Activated CD4-positive, alpha-beta T cell treated with anti-CD3 and anti-CD28 coated beads for 4 hours (primary cell): ENCODE data around the gene CCDC34.

Source experiments
- DNase-seq, 2 donors: peaks; one replicate each; pipeline ENCODE4 v3.0.0-alpha.2; 2020

The CCDC34 gene

GRCh38 chr11:27315836-27316235 lies 47.2 kb downstream of the CCDC34 start:
- no peak for DNase-seq

- DNase-seq: no peak
These were observed 49.7 kb downstream of the CCDC34 start for GRCh38 chr11:27313157-27313821.

GRCh38 chr11:27312110-27312509 lies 50.9 kb downstream of the CCDC34 start:
- no peak for DNase-seq

- DNase-seq: no peak
These were observed 52.3 kb downstream of the CCDC34 start for GRCh38 chr11:27310707-27311106.

- DNase-seq: no peak
These were observed 52.8 kb downstream of the CCDC34 start for GRCh38 chr11:27310182-27310581.

- no peak for DNase-seq
These were observed 54.0 kb downstream of the CCDC34 start for GRCh38 chr11:27309046-27309445.

GRCh38 chr11:27307232-27307631 lies 55.8 kb downstream of the CCDC34 start:
- no peak for DNase-seq

GRCh38 chr11:27305751-27306150 lies 57.3 kb downstream of the CCDC34 start:
- no peak for DNase-seq

GRCh38 chr11:27304514-27304913 lies 58.5 kb downstream of the CCDC34 start:
- DNase-seq: no peak

GRCh38 chr11:27303903-27304302 lies 59.1 kb downstream of the CCDC34 start:
- no peak for DNase-seq

- DNase-seq: no peak
These were observed 62.0 kb downstream of the CCDC34 start for GRCh38 chr11:27300974-27301373.

- no peak for DNase-seq
These were observed 65.4 kb downstream of the CCDC34 start for GRCh38 chr11:27297616-27298015.

GRCh38 chr11:27296497-27296896 lies 66.5 kb downstream of the CCDC34 start:
- no peak for DNase-seq

- no peak for DNase-seq
These were observed 67.1 kb downstream of the CCDC34 start for GRCh38 chr11:27295928-27296327.

GRCh38 chr11:27294654-27295053 lies 68.4 kb downstream of the CCDC34 start:
- DNase-seq: no peak

GRCh38 chr11:27293515-27294417 lies 69.2 kb downstream of the CCDC34 start:
- DNase-seq: no peak

- no peak for DNase-seq
These were observed 70.4 kb downstream of the CCDC34 start for GRCh38 chr11:27292637-27293010.

- DNase-seq: no peak
These were observed 70.9 kb downstream of the CCDC34 start for GRCh38 chr11:27291954-27292636.

- DNase-seq: no peak
These were observed 71.6 kb downstream of the CCDC34 start for GRCh38 chr11:27291302-27291889.

- DNase-seq: no peak
These were observed 72.6 kb downstream of the CCDC34 start for GRCh38 chr11:27290261-27291050.
